Measurements from ENCODE around the gene GPR68.

GRCh38 chr14:91211017-91211416, 33.5 kb downstream of the GPR68 start:
- TF ChIP-seq POLR2A (IDR thresholded peaks at IDR 0.05) (no peak), CTCF (IDR thresholded peaks at IDR 0.05) (no peak)

Measured in body of pancreas (tissue), 4 donors.